Lower leg skin (tissue), 4 donors: ENCODE data around the gene SCYGR2. TPM values are rescaled to one million over a fixed set of nuclear protein-coding genes. Genes with fewer than 3 reads are reported as not detected.
"Not testable (repeated sequence)": the region's sequence is repeated elsewhere in the genome, so short reads cannot be mapped to it uniquely, and the experiment has no call there.

Experiments
- DNase-seq, 2 donors: peaks; one replicate each; pipeline ENCODE4 v3.0.0-alpha.2; 2019; ENCODE audit warnings: low spot score in 2 of 2
- H3K4me3 ChIP-seq: fragments of 200-600 bp; sonication (generic); 2 replicates; pipeline ENCODE4 v1.5.1; 2017; ENCODE audit warnings: mild to moderate bottlenecking, low read depth; ENCODE audit not compliant: poor library complexity, severe bottlenecking
- CTCF ChIP-seq, 3 donors: fragments of 450-650 bp; IDR thresholded peaks; one replicate each; pipeline ENCODE4 v1.5.1; 2016; ENCODE audit warnings: antibody characterized with exemption in 3 of 3, mild to moderate bottlenecking in 3 of 3, moderate library complexity in 2 of 3
- POLR2A ChIP-seq, 2 donors: fragments of 450-650 bp; IDR thresholded peaks; one replicate each; pipeline ENCODE4 v1.6.1; 2016 to 2017; ENCODE audit warnings: antibody characterized with exemption in 2 of 2, mild to moderate bottlenecking in 1 of 2, moderate library complexity in 1 of 2
- WGBS, 2 donors: methylation state at CpG; one replicate each; pipeline ENCODE4 v1.1.5; 2018; 5-methylcytosine and 5-hydroxymethylcytosine counted together
- intact Hi-C: fragments of 100-400 bp; cut with DNase I; formaldehyde crosslinking; loops from one replicate; pipeline ENCODE4 v1.15.0; 2023; ENCODE audit warnings: low total_unique reads
- total RNA-seq, 4 donors: library from RNA; depleted of rRNA; stranded (reverse); fragments of >200 nt; gene quantifications; one replicate each; pipeline ENCODE4 v1.1.0, GENCODE V29; 2016

Gene SCYGR2
- 10 to 100 TPM in 1 of 4 donors, not detected in 3; 12.5 TPM for total RNA-seq

- intact Hi-C loops, H3K4me3 ChIP-seq, DNase-seq: not testable (repeated sequence)
- 84 to 85% methylated on average over 14 to 16 of the region's 16 CpGs for WGBS, 2 donors
Measured at GRCh38 chr2:227598835-227599503, at the start of gene SCYGR2. Gene SCYGR2, plus strand, starts transcription at chr2:227598893. Its CDS starts 0 bp downstream, at chr2:227598893.

- no peak for DNase-seq
- no peak overlapping the region for H3K4me3 ChIP-seq
- WGBS, 2 donors = 91 to 97% methylated on average over 3 of the region's 3 CpGs
- intact Hi-C loops = no loop called here
- TF ChIP-seq POLR2A (IDR thresholded peaks at IDR 0.05) (no peak), CTCF (IDR thresholded peaks at IDR 0.05) (no peak)
Measured at GRCh38 chr2:227551836-227552235, 46.9 kb upstream of the SCYGR2 start.

- no peak for DNase-seq
- H3K4me3 ChIP-seq = no peak overlapping the region
- no peak for TF ChIP-seq CTCF (IDR thresholded peaks at IDR 0.05)
- no peak for TF ChIP-seq POLR2A (IDR thresholded peaks at IDR 0.05)
- intact Hi-C loops = no loop called here
Measured at GRCh38 chr2:227562581-227562980, 36.1 kb upstream of the SCYGR2 start.

- TF ChIP-seq POLR2A (IDR thresholded peaks at IDR 0.05) = no peak
- no peak for TF ChIP-seq CTCF (IDR thresholded peaks at IDR 0.05)
- intact Hi-C loops = no loop called here
- 93 to 95% methylated on average over 1 of the region's 1 CpG for WGBS, 2 donors
- DNase-seq = no peak
- no peak overlapping the region for H3K4me3 ChIP-seq
Measured at GRCh38 chr2:227565080-227565479, 33.6 kb upstream of the SCYGR2 start.

GRCh38 chr2:227566012-227566411, 32.7 kb upstream of the SCYGR2 start:
- no peak for TF ChIP-seq POLR2A (IDR thresholded peaks at IDR 0.05)
- TF ChIP-seq CTCF (IDR thresholded peaks at IDR 0.05) = no peak
- intact Hi-C loops = no loop called here
- no peak for DNase-seq
- whole genome bisulfite sequencing, 2 donors = 60% methylated on average over 3 of the region's 3 CpGs
- H3K4me3 ChIP-seq = no peak overlapping the region

- WGBS, 2 donors = 87 to 89% methylated on average over 2 of the region's 2 CpGs
- intact Hi-C loops = no loop called here
- TF ChIP-seq POLR2A (IDR thresholded peaks at IDR 0.05) (no peak), CTCF (IDR thresholded peaks at IDR 0.05) (no peak)
- DNase-seq = no peak
- no peak overlapping the region for H3K4me3 ChIP-seq
Measured at GRCh38 chr2:227568852-227569169, 29.9 kb upstream of the SCYGR2 start.
